ENCODE measurements around the gene TBC1D26.
"Not testable (repeated sequence)": the region's sequence is repeated elsewhere in the genome, so short reads cannot be mapped to it uniquely, and the experiment has no call there.

The TBC1D26 gene

DNA sequence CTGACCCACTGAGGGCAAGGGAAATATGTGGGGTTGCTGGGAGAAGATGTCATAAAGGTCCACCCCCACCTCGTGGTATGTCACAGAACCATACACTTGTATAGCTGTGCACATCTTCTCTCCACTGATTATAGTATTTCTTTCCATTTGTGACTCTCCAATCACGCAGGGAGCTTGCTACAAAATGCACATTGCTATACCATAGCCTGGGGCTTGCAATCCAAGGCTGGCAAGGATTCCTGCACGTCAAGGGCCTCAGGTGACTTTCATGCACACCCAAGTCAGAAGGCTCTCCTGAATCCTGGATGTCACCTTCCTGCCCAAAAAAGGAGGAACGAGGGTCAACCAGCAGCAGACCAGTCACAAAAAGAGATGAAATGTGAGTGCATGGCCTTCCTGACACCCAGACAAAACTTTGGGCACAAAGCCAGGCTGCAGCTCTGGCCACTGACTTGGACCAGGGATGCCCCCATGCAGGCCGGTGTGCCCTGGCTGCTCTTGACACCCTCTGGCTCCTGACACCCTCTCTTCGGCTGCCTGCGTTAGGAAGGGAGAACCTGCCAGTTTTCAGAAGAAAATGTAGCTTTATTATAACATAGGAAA lies 12.1 kb downstream of the TBC1D26 start:
- no peak for DNase-seq

DNA sequence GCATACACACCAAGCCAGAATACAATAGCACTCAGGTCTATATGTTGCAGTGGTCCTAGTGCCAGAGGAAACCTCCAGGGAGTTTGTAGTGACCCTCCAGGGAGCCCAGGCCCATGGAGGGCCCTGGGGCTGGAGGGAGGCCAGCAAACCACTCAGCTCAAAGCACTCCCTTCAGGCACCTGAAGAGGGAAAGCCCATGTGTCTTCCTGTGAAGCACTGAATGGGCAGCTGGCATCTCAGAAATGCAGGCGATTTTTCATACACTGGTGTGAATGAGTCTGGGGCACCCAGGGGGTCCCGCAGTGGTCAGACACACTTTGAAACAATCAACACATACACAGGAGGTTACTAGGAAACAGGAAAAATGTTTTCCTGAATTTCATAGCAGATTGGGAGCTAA lies 12.8 kb downstream of the TBC1D26 start:
- DNase-seq: no peak

DNA sequence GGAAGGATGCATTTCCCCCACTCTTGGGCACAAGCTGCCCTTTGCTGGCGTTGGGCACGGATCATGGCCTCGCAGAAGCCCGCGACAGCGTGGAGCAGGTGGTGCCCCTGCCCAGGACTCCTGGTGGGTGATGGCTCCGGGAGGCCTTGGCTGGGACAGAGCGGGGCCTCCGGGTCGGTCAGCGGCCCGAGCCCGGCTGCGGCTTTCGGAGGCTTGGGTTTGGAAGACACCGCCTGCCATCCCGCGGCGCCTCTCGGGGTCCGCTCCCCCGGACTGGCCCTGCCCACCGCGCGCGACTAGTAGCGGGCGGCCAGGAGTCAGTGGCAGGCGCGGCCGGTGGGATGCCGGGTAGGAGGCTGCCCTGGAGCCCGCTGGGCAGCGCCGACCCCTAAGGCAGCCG lies 17.3 kb downstream of the TBC1D26 start:
- DNase-seq: not testable (repeated sequence)

DNA sequence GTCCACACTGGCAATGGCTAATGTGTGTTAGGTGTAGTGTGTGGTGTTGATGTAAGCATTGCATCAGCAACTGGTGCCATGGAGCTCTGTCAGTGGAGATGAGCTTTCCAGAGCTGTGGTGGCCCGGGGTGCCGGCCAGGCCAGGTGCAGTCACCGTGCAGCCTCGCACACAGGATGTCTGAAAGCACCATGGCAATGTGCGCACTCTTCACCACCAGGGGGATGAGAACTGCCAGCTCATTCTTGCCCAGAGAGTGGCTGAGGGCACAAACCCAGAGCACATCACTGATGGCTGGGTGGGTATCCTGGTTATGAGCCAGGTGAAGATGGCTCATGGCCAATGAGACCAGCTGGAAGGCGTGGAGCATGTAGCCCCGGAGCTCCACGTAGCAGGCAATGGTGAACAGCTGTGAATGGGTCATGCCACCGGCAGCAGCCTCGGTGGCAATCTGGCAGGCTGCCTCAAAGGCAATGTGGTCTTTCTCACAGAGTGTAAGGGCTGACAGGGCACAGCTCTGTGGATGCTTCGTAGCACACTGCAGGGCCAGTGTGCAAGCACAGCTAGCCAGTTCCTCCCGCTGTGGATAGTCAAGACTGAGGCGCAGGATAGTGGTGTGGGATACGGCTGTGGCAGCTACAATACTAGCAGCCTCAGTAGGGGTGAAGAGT lies 36.9 kb downstream of the TBC1D26 start:
- DNase-seq: not testable (repeated sequence)

DNA sequence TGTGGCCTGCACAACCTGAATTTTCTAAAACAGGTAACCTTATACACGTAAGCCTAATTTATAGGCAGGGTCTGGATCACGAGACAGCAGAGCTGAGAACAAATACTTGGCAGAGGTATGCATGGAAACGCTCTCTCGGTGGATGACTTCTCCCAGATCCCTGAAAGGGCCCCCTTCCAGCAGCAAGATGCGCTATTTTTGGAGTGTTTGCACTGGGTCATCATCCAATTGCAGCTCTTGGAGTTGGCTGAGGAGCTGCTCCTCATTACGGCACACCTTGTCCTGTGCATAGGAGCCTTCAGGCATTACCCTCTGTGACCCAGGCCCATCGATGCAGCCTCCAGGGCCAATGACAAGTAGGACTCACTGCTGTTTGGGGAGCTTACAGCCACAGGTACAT lies 38.6 kb downstream of the TBC1D26 start:
- not testable (repeated sequence) for DNase-seq

DNA sequence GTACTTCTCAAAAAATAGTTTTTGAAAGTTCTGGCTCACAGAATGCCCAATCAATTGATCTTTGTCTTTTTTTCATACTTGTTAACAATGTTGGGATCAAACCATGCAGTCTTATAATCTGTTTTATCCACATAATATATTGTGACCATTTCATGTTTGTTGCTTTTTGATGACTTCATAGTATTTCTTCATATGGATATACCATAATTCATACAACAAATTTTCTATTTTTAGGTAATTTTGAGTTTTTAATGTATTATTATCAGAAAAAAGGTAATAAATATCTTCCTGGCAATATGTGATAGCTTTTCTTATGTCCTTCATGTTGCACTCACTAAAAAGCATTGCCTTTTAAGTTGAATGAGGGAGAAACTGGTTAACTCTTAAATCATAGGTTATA lies 44.8 kb downstream of the TBC1D26 start:
- DNase-seq: no peak

DNA sequence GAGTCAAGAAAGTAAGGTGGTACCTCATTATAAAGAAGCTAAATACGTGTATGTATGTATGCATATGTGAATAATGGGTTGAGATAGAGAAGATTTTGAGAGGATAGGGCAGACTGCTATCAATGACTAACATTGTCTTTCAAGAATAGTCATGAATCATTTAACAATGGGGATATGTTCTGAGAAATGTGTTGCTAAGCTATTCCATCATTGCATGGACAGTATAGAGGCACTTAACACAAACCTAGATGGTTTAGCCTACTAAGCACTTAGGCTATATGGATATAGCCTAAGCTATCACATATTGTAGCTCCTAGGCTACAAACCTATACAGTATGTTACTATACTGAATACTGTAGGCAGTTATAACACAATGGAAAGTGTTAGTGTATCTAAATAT lies 45.2 kb downstream of the TBC1D26 start:
- DNase-seq: no peak

DNA sequence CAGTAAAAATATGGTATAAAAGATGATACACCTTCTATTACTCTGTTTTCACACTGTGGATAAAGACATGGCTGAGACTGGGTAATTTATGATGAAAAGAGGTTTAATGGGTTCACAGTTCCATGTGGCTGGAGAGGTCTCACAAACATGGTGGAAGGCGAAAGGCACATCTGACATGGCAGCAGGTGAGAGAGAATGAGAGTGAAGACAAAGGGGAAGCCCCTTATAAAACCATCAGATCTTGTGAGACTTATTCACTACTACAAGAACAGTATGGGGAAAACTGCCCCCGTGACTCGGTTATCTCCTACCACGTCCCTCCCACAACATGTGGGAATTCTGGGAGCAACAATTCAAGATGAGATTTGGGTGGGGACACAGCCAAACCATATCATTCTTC lies 45.6 kb downstream of the TBC1D26 start:
- no peak for DNase-seq

DNA sequence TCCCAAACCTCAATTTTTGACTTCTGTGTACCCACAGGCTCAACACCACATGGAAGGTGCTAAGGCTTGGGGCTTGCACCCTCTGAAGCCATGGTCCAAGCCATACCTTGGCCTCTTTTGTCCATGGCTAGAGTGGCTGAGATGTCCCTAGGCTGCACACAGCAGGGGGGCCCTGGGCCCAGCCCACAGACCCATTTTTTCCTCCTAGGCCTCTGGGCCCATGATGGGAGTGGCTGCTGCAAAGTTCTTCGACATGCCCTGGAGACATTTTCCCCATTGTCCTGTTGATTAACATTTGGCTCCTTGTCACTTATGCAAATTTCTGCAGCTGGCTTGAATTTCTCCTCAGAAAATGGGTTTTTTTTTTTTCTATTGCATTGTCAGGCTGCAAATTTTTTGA lies 47.0 kb downstream of the TBC1D26 start:
- no peak for DNase-seq

DNA sequence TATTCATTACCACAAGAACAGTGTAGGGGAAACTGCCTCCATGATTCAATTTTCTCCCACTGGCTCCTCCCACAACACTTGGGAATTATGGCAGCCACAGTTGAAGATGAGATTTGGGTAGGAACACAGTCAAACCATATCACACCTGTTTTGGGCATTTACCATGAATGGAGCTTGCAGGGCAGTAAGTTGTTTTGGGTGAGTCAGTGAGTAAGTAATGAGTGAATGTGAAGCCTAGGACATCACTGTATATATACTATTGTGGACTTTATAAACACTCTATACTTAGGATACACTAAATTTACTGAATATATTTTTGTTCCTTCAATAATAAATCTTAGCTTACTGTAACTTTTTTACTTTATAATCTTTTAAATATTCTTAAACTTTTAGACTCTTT lies 48.1 kb downstream of the TBC1D26 start:
- DNase-seq: no peak

DNA sequence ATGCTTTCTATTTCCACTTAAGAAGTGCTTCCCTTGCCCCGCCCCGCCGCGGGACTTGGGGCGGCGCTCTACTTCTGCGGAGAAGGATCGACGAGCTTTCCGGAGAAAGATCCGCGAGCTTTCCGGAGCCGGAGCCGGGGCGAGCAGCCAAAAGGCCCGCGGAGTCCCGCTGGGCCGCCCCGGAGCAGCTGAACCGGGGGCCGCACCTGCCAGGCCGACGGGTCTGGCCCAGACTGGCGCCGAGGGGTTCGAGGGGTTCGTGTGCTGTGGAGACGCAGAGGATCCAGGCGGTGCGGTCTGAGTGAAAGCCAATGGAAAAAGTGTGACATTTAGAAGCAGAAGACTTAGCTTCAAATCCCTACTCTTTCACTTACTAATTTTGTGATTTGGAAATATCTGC lies 50.8 kb downstream of the TBC1D26 start:
- DNase-seq: no peak

DNA sequence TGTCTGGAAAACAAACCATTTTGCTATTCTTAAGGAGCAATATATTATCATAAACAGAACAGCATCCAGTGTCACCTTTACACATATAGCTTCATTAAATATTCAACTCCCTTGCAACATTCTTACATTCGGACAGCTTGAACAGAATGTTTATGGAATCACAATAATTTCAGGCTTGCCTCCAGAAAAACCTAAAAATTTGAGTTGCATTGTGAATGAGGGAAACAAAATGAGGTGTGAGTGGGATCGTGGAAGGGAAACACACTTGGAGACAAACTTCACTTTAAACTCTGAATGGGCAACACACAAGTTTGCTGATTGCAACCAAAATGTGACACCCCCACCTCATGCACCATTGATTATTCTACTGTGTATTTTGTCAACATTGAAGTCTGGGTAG lies 51.4 kb downstream of the TBC1D26 start:
- DNase-seq: no peak

DNA sequence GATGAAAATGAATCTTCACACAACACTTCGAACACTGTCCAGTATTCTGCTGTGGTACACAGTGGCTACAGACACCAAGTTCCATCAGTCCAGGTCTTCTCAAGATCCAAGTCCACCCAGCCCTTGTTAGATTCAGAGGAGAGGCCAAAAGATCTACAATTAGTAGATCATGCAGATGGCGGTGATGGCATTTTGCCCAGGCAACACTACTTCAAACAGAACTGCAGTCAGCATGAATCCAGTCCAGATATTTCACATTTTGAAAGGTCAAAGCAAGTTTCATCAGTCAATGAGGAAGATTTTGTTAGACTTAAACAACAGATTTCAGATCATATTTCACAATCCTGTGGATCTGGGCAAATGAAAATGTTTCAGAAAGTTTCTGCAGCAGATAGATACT lies 52.3 kb downstream of the TBC1D26 start:
- DNase-seq: not testable (repeated sequence)

DNA sequence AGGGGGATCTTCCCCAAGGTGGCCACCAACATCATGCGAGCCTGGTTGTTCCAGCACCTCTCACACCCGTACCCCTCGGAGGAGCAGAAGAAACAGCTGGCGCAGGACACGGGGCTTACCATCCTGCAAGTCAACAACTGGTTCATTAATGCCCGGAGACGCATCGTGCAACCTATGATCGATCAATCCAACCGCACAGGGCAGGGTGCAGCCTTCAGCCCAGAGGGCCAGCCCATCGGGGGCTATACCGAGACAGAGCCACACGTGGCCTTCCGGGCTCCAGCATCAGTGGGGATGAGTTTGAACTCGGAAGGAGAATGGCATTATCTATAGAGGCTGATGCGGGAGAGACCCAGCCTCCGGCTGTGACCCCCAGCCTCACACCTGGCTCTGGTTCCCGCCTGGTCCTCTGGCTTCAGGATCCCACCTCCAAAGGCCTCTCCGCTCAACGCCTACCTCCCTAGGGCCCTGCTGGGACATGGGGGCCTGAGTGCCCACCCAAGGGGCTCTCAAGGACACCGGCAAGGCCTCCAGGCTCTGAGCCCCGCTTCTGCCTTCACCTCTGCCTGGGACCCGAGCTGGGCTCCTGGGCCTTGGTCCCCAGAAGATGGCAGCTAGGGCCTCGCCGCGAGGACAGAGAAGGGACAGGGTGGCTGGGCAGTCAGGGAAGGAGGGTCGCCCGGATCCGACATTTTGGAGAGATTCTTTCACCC lies 55.4 kb downstream of the TBC1D26 start:
- not testable (repeated sequence) for DNase-seq

DNA sequence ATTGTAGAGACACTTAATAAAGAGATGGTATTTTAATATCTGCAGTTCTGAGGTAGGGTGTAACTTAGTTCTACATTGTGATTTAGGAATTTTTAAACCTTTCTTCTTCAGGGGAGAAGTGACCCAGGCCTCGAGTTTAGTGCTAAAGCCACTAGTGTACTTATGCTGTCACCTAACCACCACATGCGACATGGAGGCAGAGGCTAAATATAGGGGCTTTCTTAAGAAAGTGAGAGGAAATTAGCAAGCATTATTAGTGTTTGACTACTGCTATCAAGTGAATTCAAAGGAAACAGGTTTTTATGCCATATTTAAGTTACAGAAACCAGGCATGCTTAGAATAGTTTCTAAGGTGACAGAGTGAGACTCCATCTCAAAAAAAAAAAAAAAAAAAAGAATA lies 56.3 kb downstream of the TBC1D26 start:
- DNase-seq: not testable (repeated sequence)

Data from midbrain (tissue), 1 donor.